Neural cell (in vitro differentiated cells): ENCODE measurements around the gene BABAM2. TPM values are rescaled to one million over a fixed set of nuclear protein-coding genes. Genes with fewer than 3 reads are reported as not detected.

Experiments used
- H2AFZ ChIP-seq: fragments of 200-600, 300-800 bp; sonication (generic), shearing (Covaris generic); 2 replicates; pipeline ENCODE4 v1.6.0; 2014; ENCODE audit warnings: low read depth, mild to moderate bottlenecking, antibody characterized with exemption, low read length, moderate library complexity
- H3F3A ChIP-seq: fragments of 200-600 bp; shearing (Covaris generic); 2 replicates; pipeline ENCODE4 v1.6.1; 2016; ENCODE audit warnings: mild to moderate bottlenecking, moderate library complexity, mixed read lengths, antibody characterized with exemption, low read length; ENCODE audit not compliant: insufficient read depth, poor library complexity, severe bottlenecking
- H3K27ac ChIP-seq: fragments of 200-600, 300-800 bp; sonication (generic), shearing (Covaris generic); 2 replicates; pipeline ENCODE4 v1.5.1; 2014; ENCODE audit warnings: mild to moderate bottlenecking, low read length, moderate library complexity
- H3K27me3 ChIP-seq: fragments of 300-800, 200-600 bp; sonication (generic), shearing (Covaris generic); 2 replicates; pipeline ENCODE4 v1.6.0; 2014; ENCODE audit warnings: mild to moderate bottlenecking, low read depth, low read length, moderate library complexity; ENCODE audit not compliant: insufficient read depth
- H3K36me3 ChIP-seq: fragments of 300-800, 200-600 bp; sonication (generic), shearing (Covaris generic); 2 replicates; pipeline ENCODE4 v1.5.1; 2014; ENCODE audit warnings: mild to moderate bottlenecking, antibody characterized with exemption, low read length, moderate library complexity; ENCODE audit not compliant: insufficient read depth
- H3K4me2 ChIP-seq: fragments of 300-800, 200-600 bp; sonication (generic), shearing (Covaris generic); 2 replicates; pipeline ENCODE4 v1.6.0; 2014; ENCODE audit warnings: mild to moderate bottlenecking, low read length
- H3K4me3 ChIP-seq: fragments of 300-800, 200-600 bp; sonication (generic), shearing (Covaris generic); 2 replicates; pipeline ENCODE4 v1.5.1; 2014; ENCODE audit warnings: mild to moderate bottlenecking, low read length, moderate library complexity
- H3K79me2 ChIP-seq: fragments of 200-600 bp; shearing (Covaris generic); replicated peaks from 2 replicates; pipeline ENCODE4 v1.6.0; 2014; ENCODE audit warnings: mild to moderate bottlenecking, low read length, moderate library complexity; ENCODE audit not compliant: insufficient read depth
- H3K9ac ChIP-seq: fragments of 300-800, 200-600 bp; sonication (generic), shearing (Covaris generic); 2 replicates; pipeline ENCODE4 v1.6.1; 2016; ENCODE audit warnings: mild to moderate bottlenecking, low read length, mixed read lengths
- H3K9me2 ChIP-seq: fragments of 200-600 bp; shearing (Covaris generic); 2 replicates; pipeline ENCODE4 v1.6.1; 2016; ENCODE audit warnings: mild to moderate bottlenecking, low read length, mixed read lengths; ENCODE audit not compliant: insufficient read depth
- H3K9me3 ChIP-seq: fragments of 200-600, 300-800 bp; sonication (generic), shearing (Covaris generic); 2 replicates; pipeline ENCODE4 v1.6.1; 2016; ENCODE audit warnings: mild to moderate bottlenecking, mixed run types, low read length, moderate library complexity, mixed read lengths
- H4K20me1 ChIP-seq: fragments of 200-600 bp; shearing (Covaris generic); 2 replicates; pipeline ENCODE4 v1.6.1; 2016; ENCODE audit warnings: mild to moderate bottlenecking, mixed run types; ENCODE audit not compliant: insufficient read depth
- CTCF ChIP-seq: fragments of 450-650 bp; IDR thresholded peaks from 2 replicates; pipeline ENCODE4 v1.5.1; 2014; ENCODE audit warnings: antibody characterized with exemption, mild to moderate bottlenecking, moderate library complexity; ENCODE audit not compliant: poor library complexity, severe bottlenecking
- EP300 ChIP-seq: fragments of 450-650 bp; conservative IDR thresholded peaks from 2 replicates; pipeline ENCODE4 v1.6.1; 2014; ENCODE audit warnings: antibody characterized with exemption, mild to moderate bottlenecking, moderate library complexity; ENCODE audit not compliant: poor library complexity, severe bottlenecking
- EZH2 ChIP-seq: fragments of 200-600, 300-800 bp; shearing (Covaris generic), sonication (generic); IDR thresholded peaks from 2 replicates; pipeline ENCODE4 v1.6.1; 2014; ENCODE audit warnings: antibody characterized with exemption, low read length, borderline replicate concordance, mild to moderate bottlenecking; ENCODE audit not compliant: insufficient read depth, poor library complexity, severe bottlenecking
- MXI1 ChIP-seq: fragments of 450-650 bp; conservative IDR thresholded peaks from 2 replicates; pipeline ENCODE4 v1.6.1; 2014; ENCODE audit warnings: antibody characterized with exemption, mild to moderate bottlenecking; ENCODE audit not compliant: poor library complexity, severe bottlenecking
- POLR2AphosphoS5 ChIP-seq: IDR thresholded peaks from 2 replicates; pipeline ENCODE4 v1.6.1; 2012
- RAD21 ChIP-seq: fragments of 450-650 bp; conservative IDR thresholded peaks from 2 replicates; pipeline ENCODE4 v1.6.1; 2014; ENCODE audit warnings: antibody characterized with exemption, mild to moderate bottlenecking, moderate library complexity
- REST ChIP-seq: IDR thresholded peaks from 2 replicates; pipeline ENCODE4 v1.6.1; 2012; ENCODE audit warnings: borderline replicate concordance
- SMC3 ChIP-seq: fragments of 450-650 bp; conservative IDR thresholded peaks from 2 replicates; pipeline ENCODE4 v1.6.1; 2014; ENCODE audit warnings: antibody characterized with exemption, mild to moderate bottlenecking, moderate library complexity; ENCODE audit not compliant: poor library complexity
- TAF1 ChIP-seq: IDR thresholded peaks from 2 replicates; pipeline ENCODE4 v1.6.1; 2012; ENCODE audit warnings: low read depth
- polyA plus RNA-seq: library from polyadenylated mRNA; depleted of rRNA; stranded (reverse); fragments of >200 nt; gene quantifications from 2 replicates; pipeline ENCODE4 v1.2.3, GENCODE V29; 2014

BABAM2 gene
- polyA plus RNA-seq, 1 donor from 2014 or later: 15.3 TPM

GRCh38 chr2:28168376-28168775 lies 277.8 kb downstream of the BABAM2 start:
- Histone ChIP-seq H3K27me3 (no peaks in the 10 kb centered on the region), H3K9me2 (no peaks in the 10 kb centered on the region), H3K4me2 (no peak overlapping the region), H3K9ac (no peak overlapping the region), H3K9me3 (no peaks in the 10 kb centered on the region), H2AFZ (no peak overlapping the region), H3K79me2 (no peaks in the 10 kb centered on the region), H4K20me1 (no peaks in the 10 kb centered on the region), H3K27ac (no peak overlapping the region), H3K4me3 (no peak overlapping the region), H3F3A (no peaks in the 10 kb centered on the region), H3K36me3 (no peaks in the 10 kb centered on the region)
- no peak for TF ChIP-seq MXI1

- H3K9ac ChIP-seq: no peak overlapping the region
- H3K79me2 ChIP-seq: no peaks in the 10 kb centered on the region
- H3K9me3 ChIP-seq: no peaks in the 10 kb centered on the region
- H3K36me3 ChIP-seq: no peaks in the 10 kb centered on the region
- H3K9me2 ChIP-seq: no peaks in the 10 kb centered on the region
- H3K4me2 ChIP-seq: no peak overlapping the region
- TF ChIP-seq CTCF (no peak), EZH2 (no peak), POLR2AphosphoS5 (no peak), SMC3 (no peak), RAD21 (no peak), TAF1 (no peak), REST (no peak), MXI1 (no peak), EP300 (no peak)
- no peaks in the 10 kb centered on the region for H3F3A ChIP-seq
- H2AFZ ChIP-seq: no peak overlapping the region
- no peak overlapping the region for H3K4me3 ChIP-seq
- no peaks in the 10 kb centered on the region for H3K27me3 ChIP-seq
- no peaks in the 10 kb centered on the region for H4K20me1 ChIP-seq
- no peak overlapping the region for H3K27ac ChIP-seq
Observed at GRCh38 chr2:28169492-28169891, 279.0 kb downstream of the BABAM2 start.
